Erythroblast (primary cell): ENCODE measurements around the gene CDH8.

ENCODE experiments used
- GATA1 ChIP-seq: IDR thresholded peaks from 2 replicates; pipeline ENCODE4 v1.6.1; 2011; ENCODE audit warnings: low read depth, mild to moderate bottlenecking, control low read depth, low read length, moderate library complexity
- POLR2A ChIP-seq: IDR thresholded peaks from 2 replicates; pipeline ENCODE4 v1.6.1; 2011; ENCODE audit warnings: mild to moderate bottlenecking, low read length

DNA sequence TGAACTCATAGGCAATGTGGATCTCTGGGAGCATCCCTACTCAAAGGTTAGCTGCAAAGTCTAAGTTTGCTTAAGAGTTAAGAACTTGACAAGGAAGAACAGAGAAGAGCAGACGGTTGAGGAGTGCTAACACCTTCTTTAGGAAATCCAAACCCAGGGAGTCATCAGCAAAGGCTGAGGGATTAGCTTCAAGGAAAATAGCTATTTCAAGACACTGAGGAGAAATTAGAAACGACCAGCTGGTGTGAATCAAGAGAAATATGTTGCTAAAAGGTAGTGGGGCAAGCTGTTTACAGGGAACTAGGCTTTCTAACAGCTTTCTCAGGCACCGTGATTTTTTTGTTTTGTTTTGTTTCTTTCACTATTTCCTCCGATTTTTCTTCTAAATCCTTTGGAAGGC, 90.7 kb downstream of the CDH8 start:
- TF ChIP-seq POLR2A (no peak), GATA1 (no peak)
